ENCODE data around the gene STK39.
"Not testable (repeated sequence)": the region's sequence is repeated elsewhere in the genome, so short reads cannot be mapped to it uniquely, and the experiment has no call there.

The STK39 gene

GRCh38 chr2:168060986-168061750 lies 186.2 kb downstream of the STK39 start:
- TF ChIP-seq POLR2A (IDR thresholded peaks at IDR 0.05; ENCODE audit: low read depth, low read length): no peak
- no peak for FAIRE-seq
- DNase-seq (ENCODE audit: insufficient read length, low spot score): peak; percentile 7

GRCh38 chr2:168059758-168060157 lies 187.6 kb downstream of the STK39 start:
- no peak for TF ChIP-seq POLR2A (IDR thresholded peaks at IDR 0.05; ENCODE audit: low read depth, low read length)
- FAIRE-seq: no peak
- no peak for DNase-seq (ENCODE audit: insufficient read length, low spot score)

GRCh38 chr2:168058675-168059074 lies 188.7 kb downstream of the STK39 start:
- no peak for FAIRE-seq
- DNase-seq (ENCODE audit: insufficient read length, low spot score): no peak
- TF ChIP-seq POLR2A (IDR thresholded peaks at IDR 0.05; ENCODE audit: low read depth, low read length): no peak

- no peak for TF ChIP-seq POLR2A (IDR thresholded peaks at IDR 0.05; ENCODE audit: low read depth, low read length)
- no peak for DNase-seq (ENCODE audit: insufficient read length, low spot score)
- no peak for FAIRE-seq
Measured at GRCh38 chr2:168056242-168056787, 191.1 kb downstream of the STK39 start.

- no peak for DNase-seq (ENCODE audit: insufficient read length, low spot score)
- no peak for TF ChIP-seq POLR2A (IDR thresholded peaks at IDR 0.05; ENCODE audit: low read depth, low read length)
- FAIRE-seq: no peak
Measured at GRCh38 chr2:168054657-168055056, 192.7 kb downstream of the STK39 start.

GRCh38 chr2:168053676-168054075 lies 193.7 kb downstream of the STK39 start:
- FAIRE-seq (no peak), DNase-seq (ENCODE audit: insufficient read length, low spot score) (no peak)
- TF ChIP-seq POLR2A (IDR thresholded peaks at IDR 0.05; ENCODE audit: low read depth, low read length): no peak

GRCh38 chr2:168052773-168053172 lies 194.6 kb downstream of the STK39 start:
- FAIRE-seq (no peak), DNase-seq (ENCODE audit: insufficient read length, low spot score) (no peak)
- no peak for TF ChIP-seq POLR2A (IDR thresholded peaks at IDR 0.05; ENCODE audit: low read depth, low read length)

- TF ChIP-seq POLR2A (IDR thresholded peaks at IDR 0.05; ENCODE audit: low read depth, low read length): no peak
- DNase-seq (ENCODE audit: insufficient read length, low spot score) (no peak), FAIRE-seq (no peak)
Measured at GRCh38 chr2:168050377-168050776, 197.0 kb downstream of the STK39 start.

GRCh38 chr2:168049609-168050008 lies 197.8 kb downstream of the STK39 start:
- FAIRE-seq (no peak), DNase-seq (ENCODE audit: insufficient read length, low spot score) (no peak)
- no peak for TF ChIP-seq POLR2A (IDR thresholded peaks at IDR 0.05; ENCODE audit: low read depth, low read length)

GRCh38 chr2:168047091-168047690 lies 200.2 kb downstream of the STK39 start:
- FAIRE-seq: no peak
- no peak for TF ChIP-seq POLR2A (IDR thresholded peaks at IDR 0.05; ENCODE audit: low read depth, low read length)
- DNase-seq (ENCODE audit: insufficient read length, low spot score): no peak

- no peak for FAIRE-seq
- no peak for TF ChIP-seq POLR2A (IDR thresholded peaks at IDR 0.05; ENCODE audit: low read depth, low read length)
- DNase-seq (ENCODE audit: insufficient read length, low spot score): no peak
Measured at GRCh38 chr2:168044579-168044978, 202.8 kb downstream of the STK39 start.

- TF ChIP-seq POLR2A (IDR thresholded peaks at IDR 0.05; ENCODE audit: low read depth, low read length): no peak
- FAIRE-seq (no peak), DNase-seq (ENCODE audit: insufficient read length, low spot score) (no peak)
Measured at GRCh38 chr2:168044176-168044575, 203.2 kb downstream of the STK39 start.

- not testable (repeated sequence) for FAIRE-seq; DNase-seq (ENCODE audit: insufficient read length, low spot score)
Measured at GRCh38 chr2:168042127-168042824, 205.1 kb downstream of the STK39 start.

- TF ChIP-seq POLR2A (IDR thresholded peaks at IDR 0.05; ENCODE audit: low read depth, low read length): no peak
- no peak for FAIRE-seq
Measured at GRCh38 chr2:168039881-168040280, 207.5 kb downstream of the STK39 start.

More at GRCh38 chr2:168039881-168040280, 207.5 kb downstream of the STK39 start:
- no peak for DNase-seq (ENCODE audit: insufficient read length, low spot score)
